GM10266 (cell line): ENCODE data around the gene FXYD3.

Experiments
- DNase-seq: peaks from one replicate; pipeline ENCODE4 v3.0.0; 2012; ENCODE audit errors: extremely low spot score
- TF ChIP-seq, protein P1 (sequence below): IDR thresholded peaks from 2 replicates; pipeline ENCODE4 v1.5.1; 2012; ENCODE audit warnings: mild to moderate bottlenecking, low read depth; ENCODE audit not compliant: control insufficient read depth, insufficient read depth; ENCODE audit errors: missing control alignments

The FXYD3 gene

GRCh38 chr19:35086455-35086854 is 29.2 kb upstream of the FXYD3 start:
- TF ChIP-seq, protein P1, sequence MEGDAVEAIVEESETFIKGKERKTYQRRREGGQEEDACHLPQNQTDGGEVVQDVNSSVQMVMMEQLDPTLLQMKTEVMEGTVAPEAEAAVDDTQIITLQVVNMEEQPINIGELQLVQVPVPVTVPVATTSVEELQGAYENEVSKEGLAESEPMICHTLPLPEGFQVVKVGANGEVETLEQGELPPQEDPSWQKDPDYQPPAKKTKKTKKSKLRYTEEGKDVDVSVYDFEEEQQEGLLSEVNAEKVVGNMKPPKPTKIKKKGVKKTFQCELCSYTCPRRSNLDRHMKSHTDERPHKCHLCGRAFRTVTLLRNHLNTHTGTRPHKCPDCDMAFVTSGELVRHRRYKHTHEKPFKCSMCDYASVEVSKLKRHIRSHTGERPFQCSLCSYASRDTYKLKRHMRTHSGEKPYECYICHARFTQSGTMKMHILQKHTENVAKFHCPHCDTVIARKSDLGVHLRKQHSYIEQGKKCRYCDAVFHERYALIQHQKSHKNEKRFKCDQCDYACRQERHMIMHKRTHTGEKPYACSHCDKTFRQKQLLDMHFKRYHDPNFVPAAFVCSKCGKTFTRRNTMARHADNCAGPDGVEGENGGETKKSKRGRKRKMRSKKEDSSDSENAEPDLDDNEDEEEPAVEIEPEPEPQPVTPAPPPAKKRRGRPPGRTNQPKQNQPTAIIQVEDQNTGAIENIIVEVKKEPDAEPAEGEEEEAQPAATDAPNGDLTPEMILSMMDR, result no peak
- DNase-seq, result no peak

GRCh38 chr19:35087393-35087792 is 28.2 kb upstream of the FXYD3 start:
- TF ChIP-seq, protein P1, result no peak
- no peak for DNase-seq

- no peak for DNase-seq
- TF ChIP-seq, protein P1, result no peak
Observed at GRCh38 chr19:35088131-35088913, 27.3 kb upstream of the FXYD3 start.

DNA sequence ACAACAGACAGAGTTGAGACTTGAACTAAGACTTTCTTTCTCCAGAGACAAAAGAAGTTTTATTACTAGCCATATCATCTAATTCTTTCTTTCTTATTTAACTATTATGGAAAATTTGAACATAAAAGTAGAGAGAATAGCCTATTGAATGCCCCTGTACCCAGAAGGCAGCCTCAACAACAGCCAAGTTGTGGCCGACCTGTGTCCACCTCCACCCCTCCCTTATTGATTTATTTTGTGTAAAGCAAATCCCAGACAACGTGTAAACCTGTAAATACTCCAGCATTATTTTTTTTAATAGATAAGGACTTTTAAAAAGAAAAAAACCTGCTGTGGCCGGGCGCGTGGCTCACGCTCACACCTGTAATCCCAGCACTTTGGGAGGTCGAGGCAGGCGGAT is 26.1 kb upstream of the FXYD3 start:
- TF ChIP-seq, protein P1, result no peak
- no peak for DNase-seq

DNA sequence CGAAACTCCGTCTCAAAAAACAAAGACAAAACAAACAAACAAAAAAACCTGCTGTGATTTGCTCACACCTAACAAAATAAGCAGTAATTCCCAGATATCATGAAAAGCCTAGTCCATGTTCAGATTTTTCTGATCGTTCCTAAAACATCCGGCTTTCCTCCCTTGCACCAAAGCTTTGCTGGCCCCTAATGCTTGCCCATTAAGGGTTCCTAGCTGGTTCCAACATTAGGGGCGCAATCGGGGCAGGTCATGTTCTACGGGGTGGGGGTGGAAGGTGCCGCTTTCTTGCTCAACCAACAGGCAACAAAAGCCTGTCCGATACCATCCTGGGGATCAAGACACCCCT is 25.5 kb upstream of the FXYD3 start:
- DNase-seq, result no peak
- TF ChIP-seq, protein P1, result peak; percentile 2

DNA sequence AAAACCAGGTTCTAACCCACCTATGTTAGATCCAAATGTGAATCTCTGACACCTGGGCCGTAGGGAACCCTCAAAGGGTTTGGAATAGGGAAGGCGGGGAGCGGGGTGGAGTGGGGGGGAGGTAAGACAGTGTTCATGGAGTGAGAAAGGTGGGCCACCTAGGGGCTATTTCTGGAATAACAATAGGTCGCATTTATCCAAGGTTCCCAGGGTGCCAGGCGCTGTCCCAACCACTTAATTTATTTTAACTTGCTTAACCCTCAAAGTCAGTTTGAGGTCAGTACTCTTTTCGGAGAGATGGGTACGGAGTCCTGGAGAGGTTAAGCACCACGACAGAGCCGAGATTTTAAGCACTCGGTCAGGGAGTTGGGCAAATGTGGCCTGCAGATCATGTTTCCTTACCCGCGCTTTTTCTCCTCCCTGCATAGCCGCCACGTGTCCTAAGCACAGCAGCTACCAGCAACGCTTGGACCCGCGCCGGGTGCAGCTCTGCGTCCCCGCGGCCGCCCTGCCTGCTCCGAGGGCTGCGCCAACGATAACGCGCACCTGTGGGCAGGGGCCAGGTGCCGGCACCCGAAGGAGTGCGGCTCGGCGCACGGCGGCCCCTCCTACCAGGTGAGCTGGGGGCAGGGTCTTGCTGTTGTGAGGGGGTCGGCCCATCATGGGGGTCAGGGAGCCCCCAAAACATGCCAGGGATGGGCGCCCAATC is 25.0 kb upstream of the FXYD3 start:
- DNase-seq, result peak; percentile 83
- TF ChIP-seq, protein P1, result peak; percentile 55

- TF ChIP-seq, protein P1, result no peak
- DNase-seq, result no peak
Observed at GRCh38 chr19:35093430-35093829, 22.2 kb upstream of the FXYD3 start.
